H1 (cell line): ENCODE data around the gene PACS1. TPM values are rescaled to one million over a fixed set of nuclear protein-coding genes. Genes with fewer than 3 reads are reported as not detected.
A peak's percentile ranks its signal among the peaks of the same experiment; 100 is the strongest.

Source experiments
- CEBPB ChIP-seq: IDR thresholded peaks from 2 replicates; pipeline ENCODE4 v1.6.1; 2012; ENCODE audit warnings: low read depth, low read length
- CHD1 ChIP-seq: IDR thresholded peaks from 2 replicates; pipeline ENCODE4 v1.6.1; 2012; ENCODE audit warnings: low read depth, low read length, improper control_type of control experiment
- CREB1 ChIP-seq: IDR thresholded peaks from 2 replicates; pipeline ENCODE4 v1.6.1; 2012; ENCODE audit warnings: inconsistent platforms
- CTBP2 ChIP-seq: IDR thresholded peaks from 2 replicates; pipeline ENCODE4 v1.7.0; 2011; ENCODE audit warnings: borderline replicate concordance, mild to moderate bottlenecking, moderate library complexity, mixed read lengths, low read length; ENCODE audit not compliant: insufficient read depth, insufficient read length
- EP300 ChIP-seq, 2 experiments: IDR thresholded peaks; 1 replicate in 1 of 2; 2 replicates in 1 of 2; pipeline ENCODE4 v1.6.1; 2011 to 2012; ENCODE audit warnings: low read depth in 2 of 2, low read length in 2 of 2, mild to moderate bottlenecking in 2 of 2, borderline replicate concordance in 1 of 2, inconsistent platforms in 1 of 2, moderate library complexity in 1 of 2
- EZH2 ChIP-seq: fragments of 200-600 bp; sonication (generic); IDR thresholded peaks from 2 replicates; pipeline ENCODE4 v1.7.1; 2012; ENCODE audit warnings: low read depth, mild to moderate bottlenecking, moderate library complexity, low read length, inconsistent platforms; ENCODE audit not compliant: severe bottlenecking
- GTF2F1 ChIP-seq: IDR thresholded peaks from 2 replicates; pipeline ENCODE4 v1.6.1; 2012; ENCODE audit warnings: low read depth, low read length, improper control_type of control experiment, borderline replicate concordance
- HDAC2 ChIP-seq, 2 experiments: fragments of 300-600 bp in 1 of 2; sonication (generic) in 1 of 2; IDR thresholded peaks; 2 replicates each; pipeline ENCODE4 v1.6.1; 2011 to 2012; ENCODE audit warnings: low read depth in 2 of 2, low read length in 2 of 2, mild to moderate bottlenecking in 2 of 2, moderate library complexity in 2 of 2, borderline replicate concordance in 1 of 2, inconsistent platforms in 1 of 2
- JUN ChIP-seq: IDR thresholded peaks from 2 replicates; pipeline ENCODE4 v1.6.1; 2011; ENCODE audit warnings: low read depth, mild to moderate bottlenecking, improper control_type of control experiment, low read length
- JUND ChIP-seq: IDR thresholded peaks from 2 replicates; pipeline ENCODE4 v1.6.1; 2011; ENCODE audit warnings: mild to moderate bottlenecking, improper control_type of control experiment, low read length
- NANOG ChIP-seq: IDR thresholded peaks from 2 replicates; pipeline ENCODE4 v1.6.1; 2011; ENCODE audit warnings: low read length, low read depth, mild to moderate bottlenecking, inconsistent platforms; ENCODE audit not compliant: insufficient read depth, poor library complexity, severe bottlenecking
- NRF1 ChIP-seq: IDR thresholded peaks from 2 replicates; pipeline ENCODE4 v1.6.1; 2011; ENCODE audit warnings: mild to moderate bottlenecking, low read depth, low read length, improper control_type of control experiment
- RBBP5 ChIP-seq: IDR thresholded peaks from 2 replicates; pipeline ENCODE4 v1.7.1; 2012; ENCODE audit warnings: low read depth, mild to moderate bottlenecking, inconsistent platforms, low read length, moderate library complexity, borderline replicate concordance
- RNF2 ChIP-seq: fragments of 200-900, 300-1000 bp; sonication (generic); IDR thresholded peaks from 2 replicates; pipeline ENCODE4 v1.7.1; 2016; ENCODE audit warnings: borderline replicate concordance, low read depth, mild to moderate bottlenecking, antibody characterized with exemption, low read length; ENCODE audit not compliant: poor library complexity, severe bottlenecking; ENCODE audit errors: missing control alignments
- RXRA ChIP-seq: IDR thresholded peaks from 2 replicates; pipeline ENCODE4 v1.6.1; 2011; ENCODE audit warnings: low read depth, mild to moderate bottlenecking, low read length, moderate library complexity; ENCODE audit not compliant: insufficient read depth
- SAP30 ChIP-seq: fragments of 300-600 bp; sonication (generic); IDR thresholded peaks from 2 replicates; pipeline ENCODE4 v1.7.1; 2012; ENCODE audit warnings: low read length, moderate library complexity, mild to moderate bottlenecking, inconsistent platforms; ENCODE audit not compliant: insufficient read depth, insufficient replicate concordance
- SIRT6 ChIP-seq: IDR thresholded peaks from one replicate; pipeline ENCODE4 v1.7.1; 2012; ENCODE audit warnings: low read length, inconsistent platforms
- SUZ12 ChIP-seq: fragments of 200-600 bp; sonication (generic); IDR thresholded peaks from 2 replicates; pipeline ENCODE4 v1.6.1; 2012; ENCODE audit warnings: mild to moderate bottlenecking, inconsistent platforms, low read length, moderate library complexity, mixed read lengths
- TAF7 ChIP-seq: optimal IDR thresholded peaks from 2 replicates; pipeline ENCODE3; 2011; ENCODE audit warnings: low read depth, mild to moderate bottlenecking, inconsistent platforms, low read length, moderate library complexity, borderline replicate concordance
- YY1 ChIP-seq: IDR thresholded peaks from 2 replicates; pipeline ENCODE4 v1.6.1; 2011; ENCODE audit warnings: low read depth, mild to moderate bottlenecking, low read length
- ZNF274 ChIP-seq: IDR thresholded peaks from 2 replicates; pipeline ENCODE4 v1.7.0; 2012; ENCODE audit warnings: low read length, borderline replicate concordance; ENCODE audit errors: extremely low read depth
- polyA plus RNA-seq, 7 experiments: library from polyadenylated mRNA; depleted of rRNA in 3 of 7; stranded (reverse) in 5 of 7; unstranded in 2 of 7; fragments of >200 nt in 5 of 7; fragments of 200-250 nt in 2 of 7; gene quantifications; 1 replicate in 5 of 7; 2 replicates in 1 of 7; 4 replicates in 1 of 7; pipeline versions ENCODE4 v1.2.1 to v1.2.3, GENCODE V29; 2011 to 2013; ENCODE audit warnings: missing spikeins in 2 of 7, mixed read lengths in 2 of 7
- total RNA-seq: library from RNA; stranded (reverse); fragmentation: NEBNext Ultra II Directional; extraction: Animal tissue kit (Norgen Biotek cat#: 25700); gene quantifications from 2 replicates; pipeline ENCODE4 v1.2.1, GENCODE V29; 2021
- TF ChIP-seq, protein P1 (sequence below): IDR thresholded peaks from 2 replicates; pipeline ENCODE4 v1.6.1; 2012; ENCODE audit warnings: inconsistent platforms

Gene PACS1
- total and polyA plus RNA-seq, 2 of the 8 experiments (the other 6 are each of a cell fraction or from before 2014, with no cell fraction given) = 11.5 to 36.0 TPM

DNA sequence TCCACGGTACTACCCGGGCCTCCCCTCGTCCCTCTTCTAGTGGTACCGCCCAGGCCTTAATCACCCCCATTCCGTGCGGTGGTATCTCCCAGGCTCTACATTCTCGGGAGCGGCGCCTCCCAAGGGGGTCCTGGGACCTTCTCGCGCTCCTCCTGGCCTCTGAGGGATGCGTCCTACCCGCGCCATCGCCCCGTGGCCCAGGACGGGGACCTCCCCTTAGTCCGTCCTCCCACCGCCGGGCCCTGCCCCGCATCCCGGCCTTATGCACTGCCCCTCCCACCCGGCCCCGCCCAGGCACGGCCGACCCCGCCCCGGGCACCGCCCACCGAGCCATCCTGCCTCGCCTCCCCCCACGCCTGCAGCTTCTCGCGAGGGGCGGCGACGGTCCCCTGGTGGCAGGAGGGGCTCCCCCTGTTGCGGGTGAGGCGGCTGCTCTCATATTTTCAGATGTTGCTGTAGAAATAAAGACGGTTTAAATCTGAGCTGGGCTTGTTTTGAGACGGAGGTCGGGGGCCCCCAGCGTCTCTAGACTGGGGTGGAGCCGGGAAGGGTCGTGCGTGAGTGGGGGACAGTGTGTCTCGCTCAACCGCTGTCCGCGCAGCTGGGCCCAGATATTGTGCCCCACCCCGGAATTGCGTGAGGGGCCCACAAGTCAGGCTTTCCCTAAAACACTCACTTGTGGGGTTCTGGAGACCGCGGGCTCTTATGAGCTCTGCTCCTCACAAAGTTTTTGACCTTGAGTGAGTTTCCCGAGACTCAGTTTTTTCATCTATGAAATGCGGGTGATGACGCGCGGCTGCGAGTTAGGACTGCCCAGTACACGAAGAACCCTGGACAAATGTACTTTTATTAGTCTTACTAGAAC lies 197.5 kb downstream of the PACS1 start (continued):
- TF ChIP-seq CHD1 (peak; percentile 84), EP300 (IDR thresholded peaks at IDR 0.05; ENCODE audit: borderline replicate concordance in 1 of 2, low read depth in 2 of 2, low read length in 2 of 2) (peak in 1 of 2 experiments; percentile 96; a peak in 2 of 3 replicates), YY1 (no peak), SUZ12 (no peak), TAF7 (peak; percentile 8), CREB1 (0 out of 2 replicates have a peak, but pooled peaks have one; percentile 22), RBBP5 (0 out of 2 replicates have a peak, but pooled peaks have one; percentile 56), NRF1 (no peak), HDAC2 (IDR thresholded peaks at IDR 0.05; ENCODE audit: borderline replicate concordance in 1 of 2, low read depth in 2 of 2, low read length in 2 of 2) (no peak; a peak in 1 of 4 replicates), CTBP2 (no peak), JUN (no peak), RXRA (no peak), RNF2 (no peak), SAP30 (peak; percentile 40), CEBPB (no peak), JUND (peak; percentile 88), ZNF274 (no peak), SIRT6 (no peak), EZH2 (no peak), NANOG (no peak), GTF2F1 (no peak)
- TF ChIP-seq, protein P1, sequence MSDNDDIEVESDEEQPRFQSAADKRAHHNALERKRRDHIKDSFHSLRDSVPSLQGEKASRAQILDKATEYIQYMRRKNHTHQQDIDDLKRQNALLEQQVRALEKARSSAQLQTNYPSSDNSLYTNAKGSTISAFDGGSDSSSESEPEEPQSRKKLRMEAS = 0 out of 2 replicates have a peak, but pooled peaks have one; percentile 20
